Transverse colon (tissue), 3 donors: ENCODE measurements around the gene BAZ2B.

Source experiments
- POLR2A ChIP-seq: fragments of 450-650 bp; IDR thresholded peaks from one replicate; pipeline ENCODE4 v1.6.1; 2016; ENCODE audit warnings: antibody characterized with exemption, mild to moderate bottlenecking, moderate library complexity
- TF ChIP-seq, protein P1 (sequence below), 5 experiments: fragments of 200-600 bp in 3 of 5; fragments of 450-650 bp in 2 of 5; sonication (generic) in 3 of 5; IDR thresholded peaks; 1 replicate in 2 of 5; 2 replicates in 3 of 5; pipeline ENCODE4 v1.5.1; 2016 to 2017; ENCODE audit warnings: antibody characterized with exemption in 5 of 5, inconsistent platforms in 3 of 5, mild to moderate bottlenecking in 2 of 5, moderate library complexity in 1 of 5

- TF ChIP-seq, protein P1, sequence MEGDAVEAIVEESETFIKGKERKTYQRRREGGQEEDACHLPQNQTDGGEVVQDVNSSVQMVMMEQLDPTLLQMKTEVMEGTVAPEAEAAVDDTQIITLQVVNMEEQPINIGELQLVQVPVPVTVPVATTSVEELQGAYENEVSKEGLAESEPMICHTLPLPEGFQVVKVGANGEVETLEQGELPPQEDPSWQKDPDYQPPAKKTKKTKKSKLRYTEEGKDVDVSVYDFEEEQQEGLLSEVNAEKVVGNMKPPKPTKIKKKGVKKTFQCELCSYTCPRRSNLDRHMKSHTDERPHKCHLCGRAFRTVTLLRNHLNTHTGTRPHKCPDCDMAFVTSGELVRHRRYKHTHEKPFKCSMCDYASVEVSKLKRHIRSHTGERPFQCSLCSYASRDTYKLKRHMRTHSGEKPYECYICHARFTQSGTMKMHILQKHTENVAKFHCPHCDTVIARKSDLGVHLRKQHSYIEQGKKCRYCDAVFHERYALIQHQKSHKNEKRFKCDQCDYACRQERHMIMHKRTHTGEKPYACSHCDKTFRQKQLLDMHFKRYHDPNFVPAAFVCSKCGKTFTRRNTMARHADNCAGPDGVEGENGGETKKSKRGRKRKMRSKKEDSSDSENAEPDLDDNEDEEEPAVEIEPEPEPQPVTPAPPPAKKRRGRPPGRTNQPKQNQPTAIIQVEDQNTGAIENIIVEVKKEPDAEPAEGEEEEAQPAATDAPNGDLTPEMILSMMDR (IDR thresholded peaks at IDR 0.05) = no peak
- TF ChIP-seq POLR2A = no peak
Observed at GRCh38 chr2:159410276-159410675, 206.1 kb downstream of the BAZ2B start.
